CD8-positive, alpha-beta memory T cell (primary cell): Measurements from ENCODE around the gene B3GAT1. TPM values are rescaled to one million over a fixed set of nuclear protein-coding genes. Genes with fewer than 3 reads are reported as not detected.
A peak's percentile ranks its signal among the peaks of the same experiment; 100 is the strongest.

ENCODE experiments used
- CTCF ChIA-PET: fragments of 350-600 bp; sonication (Branson Sonifier 250); formaldehyde crosslinking; loops from one replicate; lab custom pipeline; 2021; ENCODE audit warnings: antibody characterized with exemption; lab: Charles Lee
- POLR2A ChIA-PET: fragments of 350-600 bp; sonication (Branson Sonifier 250); formaldehyde crosslinking; loops from one replicate; lab custom pipeline; 2021; ENCODE audit warnings: antibody characterized with exemption; lab: Charles Lee
- DNase-seq, 5 donors: peaks; one replicate each; pipeline versions ENCODE4 v3.0.0 to v3.0.0-alpha.2; 2020 to 2022; ENCODE audit warnings: mixed read lengths in 1 of 5
- H3K27ac ChIP-seq: one replicate; pipeline ENCODE4 v1.7.0; 2013; ENCODE audit warnings: low read depth, mild to moderate bottlenecking, low read length, moderate library complexity
- H3K27me3 ChIP-seq: 2 replicates; pipeline ENCODE4 v1.7.0; 2013; ENCODE audit warnings: low read length, mild to moderate bottlenecking; ENCODE audit not compliant: insufficient read depth, poor library complexity, severe bottlenecking
- H3K36me3 ChIP-seq: 2 replicates; pipeline ENCODE4 v1.7.0; 2013; ENCODE audit warnings: mild to moderate bottlenecking, low read length, moderate library complexity; ENCODE audit not compliant: insufficient read depth
- H3K4me1 ChIP-seq: 2 replicates; pipeline ENCODE4 v1.7.0; 2013; ENCODE audit warnings: mild to moderate bottlenecking, low read length, moderate library complexity; ENCODE audit not compliant: insufficient read depth
- H3K4me3 ChIP-seq: 2 replicates; pipeline ENCODE4 v1.7.0; 2013; ENCODE audit warnings: mild to moderate bottlenecking, low read length
- H3K9me3 ChIP-seq: 2 replicates; pipeline ENCODE4 v1.7.0; 2013; ENCODE audit warnings: mild to moderate bottlenecking, low read length
- H3K27ac Mint-ChIP-seq, 8 donors: one replicate each; pipeline ENCODE4 v1.8.0; 2020 to 2021; ENCODE audit warnings: mixed read lengths in 8 of 8, mild to moderate bottlenecking in 6 of 8, inconsistent platforms in 3 of 8, moderate library complexity in 3 of 8
- H3K27me3 Mint-ChIP-seq, 2 donors: one replicate each; pipeline ENCODE4 v1.8.0; 2020 to 2021; ENCODE audit warnings: mixed read lengths in 2 of 2, mild to moderate bottlenecking in 1 of 2, moderate library complexity in 1 of 2
- H3K36me3 Mint-ChIP-seq, 3 donors: one replicate each; pipeline ENCODE4 v1.8.0; 2020 to 2021; ENCODE audit warnings: mixed read lengths in 3 of 3, inconsistent platforms in 1 of 3, mild to moderate bottlenecking in 1 of 3
- H3K4me1 Mint-ChIP-seq, 3 donors: one replicate each; pipeline ENCODE4 v1.8.0; 2020 to 2021; ENCODE audit warnings: mixed read lengths in 3 of 3, inconsistent platforms in 1 of 3, mild to moderate bottlenecking in 1 of 3
- H3K4me3 Mint-ChIP-seq, 7 donors: one replicate each; pipeline ENCODE4 v1.8.0; 2020 to 2021; ENCODE audit warnings: mixed read lengths in 7 of 7, mild to moderate bottlenecking in 6 of 7, moderate library complexity in 4 of 7, inconsistent platforms in 2 of 7
- H3K9me3 Mint-ChIP-seq, 5 donors: one replicate each; pipeline ENCODE4 v1.8.0; 2020 to 2022; ENCODE audit warnings: mixed read lengths in 5 of 5, mild to moderate bottlenecking in 3 of 5, moderate library complexity in 2 of 5, inconsistent platforms in 1 of 5
- polyA plus RNA-seq: library from polyadenylated mRNA; unstranded; fragments of 300-500 nt; fragmentation: Illumina TruSeq; gene quantifications from one replicate; pipeline ENCODE4 v1.2.3, GENCODE V29; 2021
- total RNA-seq, 2 experiments: library from RNA; stranded (reverse); gene quantifications; one replicate each; pipeline ENCODE4 v1.2.3, GENCODE V29; 2021

B3GAT1 gene
- total and polyA plus RNA-seq, 3 experiments from 2014 or later, result 0.07 to 0.44 (median 0.35) TPM

DNA sequence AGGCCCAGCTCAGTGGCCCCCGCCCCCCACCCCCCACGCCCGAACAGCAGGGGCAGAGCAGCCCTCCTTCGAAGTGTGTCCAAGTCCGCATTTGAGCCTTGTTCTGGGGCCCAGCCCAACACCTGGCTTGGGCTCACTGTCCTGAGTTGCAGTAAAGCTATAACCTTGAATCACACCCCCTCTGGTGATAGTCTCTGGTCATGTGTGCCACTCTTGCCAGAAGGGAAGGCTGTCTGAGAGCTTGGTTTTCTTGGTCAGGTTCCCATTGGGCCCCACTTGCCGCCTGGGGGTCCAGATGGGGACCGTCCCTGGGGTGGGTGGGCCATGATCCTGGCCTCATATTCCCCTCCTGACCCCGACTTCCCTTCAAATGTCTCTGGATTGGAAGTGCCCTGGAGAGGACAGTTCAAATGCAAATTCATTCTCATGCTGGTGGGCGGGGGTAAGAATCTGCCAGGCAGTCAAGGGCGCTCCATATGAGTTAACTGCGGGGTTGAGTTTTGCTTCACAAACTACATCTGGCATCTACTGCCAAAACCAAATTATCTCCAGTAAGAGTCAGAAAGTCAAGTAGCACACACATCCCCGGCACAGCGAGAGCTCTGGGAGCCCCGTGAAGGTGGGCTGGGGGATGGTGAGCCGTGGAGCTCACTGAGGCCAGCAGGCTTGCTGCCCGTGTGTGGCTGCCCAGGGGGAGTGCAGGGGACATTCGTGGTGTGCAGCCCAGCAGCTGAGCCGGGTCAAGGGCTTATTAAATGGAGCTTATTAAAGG is 35.7 kb downstream of the B3GAT1 start:
- H3K27me3 Mint-ChIP-seq, result peaks cover 6 to 7% of the 10 kb centered on the region in 2 donors
- ChIA-PET POLR2A (no interaction called here), CTCF (no interaction called here)
- no peaks in the 10 kb centered on the region for H3K9me3 ChIP-seq
- no peaks in the 10 kb centered on the region for H3K4me1 ChIP-seq
- H3K36me3 Mint-ChIP-seq, result no peaks in the 10 kb centered on the region
- no peak overlapping the region for H3K4me3 ChIP-seq
- no peak overlapping the region for H3K27ac ChIP-seq
- peak in 1 of 5 donors; percentile 39 for DNase-seq
- no peaks in the 10 kb centered on the region for H3K4me1 Mint-ChIP-seq
- no peaks in the 10 kb centered on the region for H3K36me3 ChIP-seq
- H3K27me3 ChIP-seq, result no peaks in the 10 kb centered on the region
- no peaks in the 10 kb centered on the region for H3K9me3 Mint-ChIP-seq
- no peak overlapping the region for H3K27ac Mint-ChIP-seq
- no peak overlapping the region for H3K4me3 Mint-ChIP-seq

DNA sequence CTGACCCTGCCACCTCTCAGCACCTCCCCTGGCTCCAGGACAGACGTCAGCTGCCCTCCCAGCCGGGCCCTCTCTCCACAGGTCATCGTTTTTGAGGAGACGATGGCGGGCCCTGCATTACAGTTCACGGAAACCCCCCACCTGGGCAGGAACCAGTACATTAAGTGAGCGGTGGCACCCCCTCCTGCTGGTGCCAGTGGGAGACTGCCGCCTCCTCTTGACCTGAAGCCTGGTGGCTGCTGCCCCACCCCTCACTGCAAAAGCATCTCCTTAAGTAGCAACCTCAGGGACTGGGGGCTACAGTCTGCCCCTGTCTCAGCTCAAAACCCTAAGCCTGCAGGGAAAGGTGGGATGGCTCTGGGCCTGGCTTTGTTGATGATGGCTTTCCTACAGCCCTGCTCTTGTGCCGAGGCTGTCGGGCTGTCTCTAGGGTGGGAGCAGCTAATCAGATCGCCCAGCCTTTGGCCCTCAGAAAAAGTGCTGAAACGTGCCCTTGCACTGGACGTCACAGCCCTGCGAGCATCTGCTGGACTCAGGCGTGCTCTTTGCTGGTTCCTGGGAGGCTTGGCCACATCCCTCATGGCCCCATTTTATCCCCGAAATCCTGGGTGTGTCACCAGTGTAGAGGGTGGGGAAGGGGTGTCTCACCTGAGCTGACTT is 37.0 kb downstream of the B3GAT1 start:
- no peak for DNase-seq
- Histone ChIP-seq H3K27ac (no peak overlapping the region), H3K9me3 (no peaks in the 10 kb centered on the region), H3K4me3 (no peak overlapping the region), H3K36me3 (no peaks in the 10 kb centered on the region), H3K4me1 (no peaks in the 10 kb centered on the region), H3K27me3 (no peaks in the 10 kb centered on the region)
- Mint-ChIP-seq H3K4me1 (no peaks in the 10 kb centered on the region), H3K4me3 (no peak overlapping the region), H3K27me3 (peaks cover 0 to 7% of the 10 kb centered on the region in 2 donors), H3K27ac (no peak overlapping the region), H3K36me3 (no peaks in the 10 kb centered on the region), H3K9me3 (no peaks in the 10 kb centered on the region)
- POLR2A ChIA-PET, result no interaction called here
- CTCF ChIA-PET, result no interaction called here

DNA sequence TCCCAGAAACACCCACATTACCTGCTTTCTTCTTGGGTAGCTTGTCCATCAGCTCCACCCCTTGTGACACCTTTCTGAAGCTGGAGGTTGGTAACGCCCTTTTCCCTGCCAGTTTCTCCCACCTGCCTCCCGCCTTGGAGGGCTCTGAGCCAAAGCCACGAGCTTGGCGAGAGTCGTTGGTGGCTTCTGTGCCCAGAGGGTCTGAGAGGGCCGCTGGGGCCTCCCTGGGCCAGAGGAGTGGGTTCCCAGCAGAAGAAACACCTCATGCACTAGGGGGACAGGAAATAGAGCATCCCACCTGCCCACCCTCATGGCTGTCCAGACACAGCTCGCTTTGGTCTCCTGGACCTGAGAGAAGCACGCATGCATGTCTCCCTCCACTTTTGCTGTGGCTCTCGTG is 37.9 kb downstream of the B3GAT1 start:
- H3K4me3 Mint-ChIP-seq, result no peak overlapping the region
- no peaks in the 10 kb centered on the region for H3K36me3 ChIP-seq
- H3K4me1 Mint-ChIP-seq, result no peaks in the 10 kb centered on the region
- DNase-seq, result no peak
- H3K36me3 Mint-ChIP-seq, result no peaks in the 10 kb centered on the region
- H3K4me3 ChIP-seq, result no peak overlapping the region
- no peaks in the 10 kb centered on the region for H3K9me3 Mint-ChIP-seq
- ChIA-PET CTCF (no interaction called here), POLR2A (no interaction called here)
- peaks cover 0 to 2% of the 10 kb centered on the region in 2 donors for H3K27me3 Mint-ChIP-seq
- no peak overlapping the region for H3K27ac ChIP-seq
- no peaks in the 10 kb centered on the region for H3K27me3 ChIP-seq
- H3K4me1 ChIP-seq, result no peaks in the 10 kb centered on the region
- H3K27ac Mint-ChIP-seq, result no peak overlapping the region
- no peaks in the 10 kb centered on the region for H3K9me3 ChIP-seq

DNA sequence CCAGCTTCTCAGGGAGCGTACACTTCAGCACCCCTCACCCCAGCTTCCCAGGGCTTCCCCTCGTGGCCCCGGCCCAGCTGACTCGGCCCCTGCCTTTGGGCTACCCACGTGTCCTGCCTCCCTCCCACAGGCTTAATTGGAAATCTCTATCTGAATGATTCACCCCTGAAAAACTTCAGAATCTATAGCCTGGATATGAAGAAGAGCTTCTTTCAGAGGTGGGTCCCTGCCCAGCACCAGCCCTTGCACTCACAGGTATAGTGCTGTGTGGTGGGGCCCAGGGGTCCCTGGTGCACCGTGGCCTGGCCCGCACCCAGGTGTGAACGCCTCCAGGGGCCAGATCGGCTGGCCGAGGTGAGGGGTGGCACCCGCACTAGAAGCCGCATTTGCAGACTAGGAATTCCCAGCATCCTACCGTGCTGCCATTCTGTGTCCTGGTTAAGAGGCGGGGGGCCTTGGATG is 38.4 kb downstream of the B3GAT1 start:
- Mint-ChIP-seq H3K27ac (no peak overlapping the region), H3K4me1 (no peaks in the 10 kb centered on the region), H3K4me3 (no peak overlapping the region), H3K36me3 (no peaks in the 10 kb centered on the region), H3K9me3 (no peaks in the 10 kb centered on the region), H3K27me3 (no peaks in the 10 kb centered on the region)
- Histone ChIP-seq H3K36me3 (no peaks in the 10 kb centered on the region), H3K9me3 (no peaks in the 10 kb centered on the region), H3K27ac (no peak overlapping the region), H3K27me3 (no peaks in the 10 kb centered on the region), H3K4me1 (no peaks in the 10 kb centered on the region), H3K4me3 (no peak overlapping the region)
- DNase-seq, result no peak
- ChIA-PET CTCF (no interaction called here), POLR2A (no interaction called here)

DNA sequence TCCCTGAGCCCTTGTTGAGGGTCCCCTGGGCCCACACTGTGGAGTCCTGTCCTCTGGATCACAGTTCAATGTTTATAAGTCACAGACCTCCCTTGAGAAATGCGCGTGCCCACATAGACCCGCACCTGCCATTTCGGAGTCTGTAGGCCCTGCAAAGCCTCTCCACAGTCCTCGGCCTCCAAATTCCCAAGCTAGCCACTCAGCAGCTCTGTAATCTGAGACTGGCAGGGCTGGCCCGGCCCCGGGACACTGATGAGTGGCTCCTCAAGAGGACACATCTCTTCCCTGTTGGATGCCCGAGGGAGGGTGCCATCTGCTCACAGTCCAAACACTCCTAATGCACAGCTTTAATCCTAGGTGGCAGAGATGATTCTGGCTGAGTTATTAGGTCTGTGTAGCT is 39.1 kb downstream of the B3GAT1 start:
- H3K4me1 Mint-ChIP-seq, result no peaks in the 10 kb centered on the region
- CTCF ChIA-PET, result no interaction called here

DNA sequence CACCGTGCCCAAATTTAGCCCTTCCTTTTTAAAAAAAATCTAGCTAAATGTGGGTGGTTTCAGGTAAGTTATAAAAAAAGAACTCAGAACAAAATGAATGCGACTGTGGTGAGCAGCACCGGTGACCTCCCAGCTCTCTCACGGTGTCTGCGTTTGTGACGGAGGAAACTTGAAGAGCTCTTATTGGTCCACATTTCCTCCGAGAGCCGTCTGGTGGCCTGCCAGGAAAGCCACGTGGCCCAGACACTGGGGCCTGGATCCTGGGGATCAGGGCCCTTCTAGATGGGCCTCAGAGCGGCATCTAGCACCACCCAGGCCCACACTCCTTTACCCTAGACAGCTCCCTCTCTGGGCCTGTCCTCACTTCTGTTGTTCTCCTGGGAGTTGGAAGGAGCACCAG is 39.5 kb downstream of the B3GAT1 start:
- no peaks in the 10 kb centered on the region for H3K9me3 Mint-ChIP-seq
- H3K27ac Mint-ChIP-seq, result no peak overlapping the region
- H3K27me3 Mint-ChIP-seq, result no peaks in the 10 kb centered on the region
- POLR2A ChIA-PET, result no interaction called here
- Histone ChIP-seq H3K4me3 (no peak overlapping the region), H3K9me3 (no peaks in the 10 kb centered on the region), H3K27ac (no peak overlapping the region), H3K36me3 (no peaks in the 10 kb centered on the region), H3K27me3 (no peaks in the 10 kb centered on the region), H3K4me1 (no peaks in the 10 kb centered on the region)
- no peaks in the 10 kb centered on the region for H3K4me1 Mint-ChIP-seq
- no peaks in the 10 kb centered on the region for H3K36me3 Mint-ChIP-seq
- peak in 1 of 5 donors; percentile 9 for DNase-seq
- H3K4me3 Mint-ChIP-seq, result no peak overlapping the region
- CTCF ChIA-PET, result no interaction called here

More for the DNA sequence above, 39.1 kb downstream of the B3GAT1 start:
- Histone ChIP-seq H3K9me3 (no peaks in the 10 kb centered on the region), H3K27ac (no peak overlapping the region), H3K36me3 (no peaks in the 10 kb centered on the region), H3K27me3 (no peaks in the 10 kb centered on the region), H3K4me3 (no peak overlapping the region), H3K4me1 (no peaks in the 10 kb centered on the region)
- Mint-ChIP-seq H3K4me3 (no peak overlapping the region), H3K27me3 (no peaks in the 10 kb centered on the region), H3K9me3 (no peaks in the 10 kb centered on the region), H3K27ac (peak overlapping the region in 1 of 8 donors; percentile 8), H3K36me3 (no peaks in the 10 kb centered on the region)
- POLR2A ChIA-PET, result no interaction called here
- DNase-seq, result peak in 1 of 5 donors; percentile 12

DNA sequence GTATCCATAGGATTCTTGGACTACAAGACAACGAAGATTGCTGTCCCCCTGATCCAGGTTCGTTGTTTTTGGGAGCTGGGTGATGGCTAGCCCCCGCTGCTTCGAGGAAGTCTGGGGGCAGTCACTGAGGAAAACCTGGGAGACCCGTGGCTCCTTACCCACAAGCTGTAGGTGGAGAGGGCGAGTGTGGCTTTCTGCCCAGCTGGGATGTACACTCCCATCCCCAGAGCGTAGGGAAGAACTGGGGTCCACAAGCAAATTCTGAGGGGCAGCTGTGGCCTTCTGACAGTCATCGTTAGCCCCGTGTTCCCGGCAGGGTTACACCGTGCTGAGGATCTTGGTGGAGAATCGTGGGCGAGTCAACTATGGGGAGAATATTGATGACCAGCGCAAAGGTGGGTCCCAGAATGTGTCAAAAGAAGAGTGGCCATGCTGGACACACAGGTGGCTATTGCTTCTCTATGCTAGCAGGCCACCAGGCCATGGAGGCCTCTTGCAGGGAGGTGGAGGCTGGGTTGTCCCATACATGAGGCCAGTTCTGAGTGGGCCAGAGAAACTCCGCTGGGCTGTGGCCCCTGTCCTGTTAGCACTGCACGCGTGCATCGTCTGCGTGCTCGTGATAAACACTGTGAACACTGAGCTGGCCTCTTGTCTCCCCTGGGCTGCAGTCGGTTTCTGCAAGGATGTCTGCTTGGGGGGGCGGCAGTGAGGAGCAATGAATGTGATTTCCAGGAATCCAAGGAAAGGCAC is 40.4 kb downstream of the B3GAT1 start:
- no peaks in the 10 kb centered on the region for H3K4me1 Mint-ChIP-seq
- H3K27ac Mint-ChIP-seq, result peak overlapping the region in 1 of 8 donors; percentile 64
- H3K36me3 ChIP-seq, result no peaks in the 10 kb centered on the region
- H3K9me3 ChIP-seq, result no peaks in the 10 kb centered on the region
- no peak overlapping the region for H3K4me3 Mint-ChIP-seq
- no peaks in the 10 kb centered on the region for H3K27me3 ChIP-seq
- CTCF ChIA-PET, result no interaction called here
- H3K27ac ChIP-seq, result no peak overlapping the region
- H3K36me3 Mint-ChIP-seq, result no peaks in the 10 kb centered on the region
- no peaks in the 10 kb centered on the region for H3K4me1 ChIP-seq
- DNase-seq, result peak in 1 of 5 donors; percentile 33
- POLR2A ChIA-PET, result no interaction called here
- H3K4me3 ChIP-seq, result no peak overlapping the region
- H3K9me3 Mint-ChIP-seq, result no peaks in the 10 kb centered on the region
- no peaks in the 10 kb centered on the region for H3K27me3 Mint-ChIP-seq
